GM19239 (cell line): ENCODE results near the gene NDST3.

Experiments used
- DNase-seq: peaks from one replicate; pipeline ENCODE4 v3.0.0; 2011; ENCODE audit warnings: low spot score; ENCODE audit not compliant: insufficient read length
- FAIRE-seq: peaks from 2 replicates; lab custom pipeline; 2011; peaks lifted over from hg19 to GRCh38; lab: Jason Lieb, UNC

NDST3 gene

DNA sequence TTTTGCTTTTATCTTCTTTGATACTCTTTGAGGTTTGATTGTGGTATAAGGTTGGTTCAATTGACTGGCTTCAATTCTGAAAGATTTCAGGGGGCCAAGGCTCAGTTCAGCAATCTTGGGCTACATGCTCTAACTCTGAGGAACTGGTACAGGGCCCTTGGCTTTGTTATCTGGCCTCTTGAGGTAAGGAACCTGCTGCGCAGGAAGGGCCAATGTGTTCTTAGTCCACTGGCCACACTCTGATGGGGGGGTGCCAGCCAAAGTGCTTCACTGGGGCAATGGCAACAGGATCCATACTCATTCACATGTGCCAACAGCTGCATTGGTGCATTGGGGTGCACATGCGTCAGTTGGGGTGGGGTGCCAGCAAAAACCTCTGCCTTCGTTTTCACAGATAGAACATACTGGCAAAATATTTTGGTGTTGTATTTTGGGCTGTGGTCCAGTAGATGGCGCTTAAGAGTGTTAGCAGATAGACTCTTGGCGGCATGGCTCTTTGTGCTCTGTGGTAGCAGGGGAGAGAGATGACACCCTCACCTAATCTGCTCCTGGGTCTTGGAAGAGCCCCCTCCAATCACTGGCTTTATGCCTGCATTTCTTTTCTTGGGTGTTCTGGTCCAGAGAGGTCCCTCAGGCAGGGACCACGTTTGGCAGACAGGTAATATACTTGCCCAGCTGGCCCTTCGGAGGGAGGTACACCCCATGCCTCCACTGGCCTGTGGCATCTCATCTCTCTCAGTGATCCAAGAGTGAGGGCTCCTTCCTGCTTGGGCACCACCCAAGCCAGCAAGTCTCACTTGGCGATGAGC, 42.9 kb downstream of the NDST3 start:
- DNase-seq (no peak), FAIRE-seq (peak; percentile 69)

GRCh38 chr4:118077767-118078105, 43.5 kb downstream of the NDST3 start:
- DNase-seq (no peak), FAIRE-seq (no peak)

DNA sequence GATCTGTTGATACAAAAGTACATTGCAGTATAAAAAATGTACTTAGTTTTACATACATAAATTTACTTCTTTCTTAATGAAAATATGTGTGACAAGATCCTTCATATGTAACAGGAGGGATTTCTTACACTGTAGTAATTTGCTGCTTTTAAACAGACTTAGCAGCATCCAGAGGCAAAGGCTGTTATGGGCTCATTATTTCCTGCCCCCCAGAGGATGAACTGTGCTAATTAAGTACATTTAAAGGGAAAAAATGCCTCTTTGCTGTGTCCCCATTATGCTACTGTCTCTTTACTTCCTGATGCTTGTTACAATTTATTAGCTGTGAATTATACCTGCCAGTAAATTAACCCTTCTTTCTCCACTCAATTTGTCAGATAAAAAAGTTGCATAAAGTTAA, 47.1 kb downstream of the NDST3 start:
- DNase-seq (no peak), FAIRE-seq (no peak)

GRCh38 chr4:118082182-118082581, 47.9 kb downstream of the NDST3 start:
- no peak for FAIRE-seq
- DNase-seq: no peak

- no peak for FAIRE-seq
- no peak for DNase-seq
Observed at GRCh38 chr4:118085700-118086099, 51.4 kb downstream of the NDST3 start.

GRCh38 chr4:118086344-118086743, 52.1 kb downstream of the NDST3 start:
- DNase-seq: no peak
- no peak for FAIRE-seq

- DNase-seq: no peak
- FAIRE-seq: no peak
Observed at GRCh38 chr4:118087366-118087765, 53.1 kb downstream of the NDST3 start.

- FAIRE-seq (no peak), DNase-seq (no peak)
Observed at GRCh38 chr4:118099106-118099505, 64.8 kb downstream of the NDST3 start.

DNA sequence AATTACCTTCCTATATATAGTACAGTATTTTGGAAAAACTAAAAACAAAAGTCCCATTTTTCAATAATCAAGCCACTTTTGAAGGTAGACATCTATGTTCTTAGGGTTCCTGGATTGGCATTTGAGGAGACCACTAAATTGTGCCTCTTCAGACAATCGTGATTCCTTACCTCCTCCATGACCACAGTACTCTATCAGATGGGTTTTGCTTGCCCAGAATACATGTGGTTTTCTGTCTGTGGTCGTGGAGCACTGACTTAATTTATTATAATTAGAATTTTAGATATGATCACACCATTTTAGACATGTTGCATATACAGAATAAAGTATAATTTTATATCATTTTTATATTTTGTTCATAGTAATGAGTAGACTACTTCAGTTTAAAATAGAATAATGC, 67.9 kb downstream of the NDST3 start:
- FAIRE-seq (no peak), DNase-seq (no peak)

GRCh38 chr4:118112117-118113046, 78.1 kb downstream of the NDST3 start:
- DNase-seq (no peak), FAIRE-seq (peak; percentile 59)

GRCh38 chr4:118113220-118113619, 78.9 kb downstream of the NDST3 start:
- DNase-seq (no peak), FAIRE-seq (no peak)

DNA sequence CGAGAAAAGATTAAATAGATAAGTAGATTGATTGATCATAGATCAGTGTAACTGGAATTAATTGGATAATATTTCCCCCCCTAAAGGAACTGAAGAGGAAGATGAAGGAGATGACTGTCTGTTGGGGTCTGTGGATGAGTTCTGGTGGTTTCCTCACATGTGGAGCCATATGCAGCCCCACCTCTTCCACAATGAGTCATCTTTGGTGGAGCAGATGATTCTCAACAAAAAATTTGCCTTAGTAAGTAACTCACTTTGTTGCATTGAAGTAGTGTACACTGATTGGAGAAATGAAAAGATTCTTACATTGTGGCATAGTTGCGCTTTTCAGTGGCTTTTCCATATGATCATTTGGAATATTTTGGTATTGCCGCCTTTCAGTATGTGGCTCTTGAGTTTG, 80.4 kb downstream of the NDST3 start:
- DNase-seq (no peak), FAIRE-seq (no peak)

GRCh38 chr4:118120120-118120760, 86.0 kb downstream of the NDST3 start:
- no peak for DNase-seq
- FAIRE-seq: no peak

DNA sequence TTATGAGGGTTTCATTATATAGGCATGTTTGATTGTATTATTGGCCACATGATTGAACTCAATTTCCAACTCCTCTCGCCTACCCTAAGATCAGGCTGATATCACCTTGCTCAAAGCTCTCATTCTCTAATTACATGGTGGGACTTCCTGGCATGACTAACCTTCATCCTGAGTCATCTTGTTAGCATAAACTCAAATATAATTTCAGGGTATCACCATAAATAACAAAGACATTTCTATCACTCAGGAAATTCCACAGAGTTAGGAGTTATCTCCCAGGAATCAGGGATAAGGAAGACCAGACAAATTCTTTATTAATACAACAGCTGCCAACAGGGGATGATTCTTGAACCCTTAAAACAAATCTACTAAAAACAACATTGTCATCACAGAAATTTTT, 90.7 kb downstream of the NDST3 start:
- no peak for DNase-seq
- FAIRE-seq: no peak

GRCh38 chr4:118139241-118139640, 105.0 kb downstream of the NDST3 start:
- FAIRE-seq (no peak), DNase-seq (no peak)

- DNase-seq: no peak
- FAIRE-seq: no peak
Observed at GRCh38 chr4:118141240-118141639, 107.0 kb downstream of the NDST3 start.

DNA sequence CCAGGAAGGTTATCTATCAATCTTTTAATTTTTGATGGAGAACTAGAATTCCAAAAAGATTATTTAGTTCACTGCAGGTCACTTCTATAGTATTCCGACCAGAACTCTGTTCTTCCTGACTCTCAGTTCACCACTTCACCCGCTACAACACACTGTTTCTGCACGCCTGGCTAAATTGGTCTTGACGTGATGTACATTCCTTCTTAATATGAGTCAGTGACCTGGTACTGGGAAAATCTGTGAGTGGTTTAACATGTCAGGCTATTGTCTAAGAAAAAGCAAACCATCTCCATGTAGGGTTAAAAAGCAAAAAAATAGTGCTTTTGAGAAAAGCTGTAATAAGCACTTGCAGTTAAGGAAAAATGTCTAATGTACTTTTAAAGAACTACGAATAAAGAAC, 120.4 kb downstream of the NDST3 start:
- no peak for FAIRE-seq

GRCh38 chr4:118155516-118155915, 121.2 kb downstream of the NDST3 start:
- FAIRE-seq: no peak

More for the DNA sequence above, 120.4 kb downstream of the NDST3 start:
- no peak for DNase-seq

GRCh38 chr4:118158763-118159375, 124.6 kb downstream of the NDST3 start:
- no peak for DNase-seq
- no peak for FAIRE-seq

More at GRCh38 chr4:118155516-118155915, 121.2 kb downstream of the NDST3 start:
- DNase-seq: no peak

GRCh38 chr4:118167306-118167705, 133.0 kb downstream of the NDST3 start:
- DNase-seq (no peak), FAIRE-seq (no peak)
